HL-60 (cell line): Measurements from ENCODE around the gene PTPN13.

Source experiments
- CTCF ChIP-seq: IDR thresholded peaks from one replicate; pipeline ENCODE4 v1.5.1; 2011; ENCODE audit warnings: low read length, control low read depth, inconsistent platforms; ENCODE audit not compliant: insufficient read depth
- GABPA ChIP-seq: IDR thresholded peaks from 2 replicates; pipeline ENCODE4 v1.6.1; 2012; ENCODE audit warnings: low read depth
- POLR2AphosphoS5 ChIP-seq: IDR thresholded peaks from 2 replicates; pipeline ENCODE4 v1.6.1; 2012; ENCODE audit warnings: low read depth
- SPI1 ChIP-seq: IDR thresholded peaks from 2 replicates; pipeline ENCODE4 v1.6.1; 2012; ENCODE audit warnings: low read depth, mild to moderate bottlenecking, borderline replicate concordance

GRCh38 chr4:86846921-86847320, 252.8 kb downstream of the PTPN13 start:
- TF ChIP-seq CTCF (no peak), GABPA (no peak), SPI1 (no peak), POLR2AphosphoS5 (no peak)
